Transverse colon (tissue), 4 donors: ENCODE results near the gene SEC31A. TPM values are rescaled to one million over a fixed set of nuclear protein-coding genes. Genes with fewer than 3 reads are reported as not detected.

ENCODE experiments used
- DNase-seq: peaks from one replicate; pipeline ENCODE4 v3.0.0-alpha.2; 2019
- H3K27ac ChIP-seq, 4 donors: fragments of 200-600 bp; sonication (generic); 2 replicates each; pipeline ENCODE4 v1.5.1; 2016 to 2018; ENCODE audit warnings: inconsistent platforms in 4 of 4
- H3K27me3 ChIP-seq: fragments of 200-600 bp; sonication (generic); 2 replicates; pipeline ENCODE4 v1.5.1; 2017; ENCODE audit warnings: inconsistent platforms
- H3K36me3 ChIP-seq, 4 donors: fragments of 200-600 bp; sonication (generic); 2 replicates each; pipeline ENCODE4 v1.5.1; 2017 to 2019; ENCODE audit warnings: inconsistent platforms in 4 of 4
- H3K4me1 ChIP-seq, 4 donors: fragments of 200-600 bp; sonication (generic); 2 replicates each; pipeline ENCODE4 v1.5.1; 2017 to 2020; ENCODE audit warnings: inconsistent platforms in 4 of 4
- H3K4me3 ChIP-seq, 4 donors: fragments of 200-600 bp; sonication (generic); 1 replicate in 1 of 4; 2 replicates in 3 of 4; pipeline versions ENCODE4 v1.5.1 to v1.6.1; 2017 to 2019; ENCODE audit warnings: inconsistent platforms in 4 of 4
- H3K9me3 ChIP-seq, 2 donors: fragments of 200-600 bp; sonication (generic); 2 replicates each; pipeline ENCODE4 v1.5.1; 2017 to 2019; ENCODE audit warnings: inconsistent platforms in 2 of 2
- EP300 ChIP-seq: sonication (generic); formaldehyde crosslinking; IDR thresholded peaks from one replicate; pipeline ENCODE4 v1.6.1; 2017; ENCODE audit warnings: antibody characterized with exemption, low read depth
- POLR2A ChIP-seq: fragments of 450-650 bp; IDR thresholded peaks from one replicate; pipeline ENCODE4 v1.6.1; 2016; ENCODE audit warnings: antibody characterized with exemption, mild to moderate bottlenecking, moderate library complexity
- POLR2AphosphoS5 ChIP-seq, 3 donors: sonication (generic); formaldehyde crosslinking; IDR thresholded peaks; one replicate each; pipeline ENCODE4 v1.6.1; 2016; ENCODE audit warnings: antibody characterized with exemption in 3 of 3
- WGBS, 2 donors: methylation state at CpG; one replicate each; pipeline ENCODE4 v1.1.5; 2018; ENCODE audit warnings: low coverage in 1 of 2; 5-methylcytosine and 5-hydroxymethylcytosine counted together
- in situ Hi-C, 4 donors: fragments of 200-750 bp; cut with MboI; loops; one replicate each; pipeline versions ENCODE4 v1.15.0 to v1.15.1; 2017; ENCODE audit warnings: low sequenced_read_pairs in 3 of 4, low pct_ligation_motif_present in 1 of 4, low pct_unique_long_range_greater_than_20kb in 1 of 4
- intact Hi-C: fragments of 100-400 bp; cut with DNase I; formaldehyde crosslinking; loops from one replicate; pipeline ENCODE4 v1.15.1; 2023; ENCODE audit warnings: low total_unique reads
- total RNA-seq, 4 donors: library from RNA; depleted of rRNA; stranded (reverse); fragments of >200 nt; gene quantifications; one replicate each; pipeline ENCODE4 v1.1.0, GENCODE V29; 2016
- TF ChIP-seq, protein P1 (sequence below), 5 experiments: fragments of 200-600 bp in 3 of 5; fragments of 450-650 bp in 2 of 5; sonication (generic) in 3 of 5; IDR thresholded peaks; 1 replicate in 2 of 5; 2 replicates in 3 of 5; pipeline ENCODE4 v1.5.1; 2016 to 2017; ENCODE audit warnings: antibody characterized with exemption in 5 of 5, inconsistent platforms in 3 of 5, mild to moderate bottlenecking in 2 of 5, moderate library complexity in 1 of 5

Gene SEC31A
- total RNA-seq, 4 donors from 2014 or later = 144 to 214 (median 163) TPM

DNA sequence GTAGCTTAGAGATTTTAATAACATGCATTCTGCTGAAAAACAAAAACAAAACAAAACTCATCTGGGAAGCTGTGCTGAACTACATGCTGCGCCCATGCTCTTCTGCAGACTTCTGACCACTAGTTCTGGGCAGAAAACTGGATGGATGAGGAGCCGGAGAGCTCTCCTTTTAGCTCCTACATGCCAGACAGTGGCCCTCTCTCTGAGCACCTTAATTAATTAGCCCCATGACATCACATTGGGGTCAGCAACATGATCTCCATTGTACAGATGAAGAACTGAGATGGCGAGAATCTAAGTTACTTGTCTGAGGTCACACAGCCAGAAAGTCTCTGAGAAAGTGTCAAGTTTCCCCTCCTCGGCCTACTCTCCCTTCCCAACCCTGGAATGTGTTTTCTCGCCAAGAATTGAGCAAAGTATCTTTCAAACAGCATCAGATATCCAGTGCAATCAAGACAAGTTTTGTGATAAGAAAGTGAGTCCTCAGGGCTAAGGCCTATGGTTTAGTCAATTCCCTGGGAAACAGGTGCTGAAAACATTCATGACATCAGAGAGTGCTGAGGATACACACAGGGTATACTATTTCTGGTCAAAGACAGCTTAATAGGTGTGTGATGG lies 113.9 kb downstream of the SEC31A start:
- Histone ChIP-seq H3K4me3 (no peak overlapping the region), H3K27me3 (no peaks in the 10 kb centered on the region), H3K4me1 (peaks cover 7 to 12% (median 8%) of the 10 kb centered on the region in 4 donors), H3K27ac (no peak overlapping the region), H3K36me3 (no peaks in the 10 kb centered on the region), H3K9me3 (no peaks in the 10 kb centered on the region)
- 65 to 79% methylated on average over 2 to 5 of the region's 5 CpGs for WGBS, 2 donors
- no peak for DNase-seq
- intact Hi-C loops (no loop called here), in situ Hi-C loops (no loop called here)
- TF ChIP-seq, protein P1, sequence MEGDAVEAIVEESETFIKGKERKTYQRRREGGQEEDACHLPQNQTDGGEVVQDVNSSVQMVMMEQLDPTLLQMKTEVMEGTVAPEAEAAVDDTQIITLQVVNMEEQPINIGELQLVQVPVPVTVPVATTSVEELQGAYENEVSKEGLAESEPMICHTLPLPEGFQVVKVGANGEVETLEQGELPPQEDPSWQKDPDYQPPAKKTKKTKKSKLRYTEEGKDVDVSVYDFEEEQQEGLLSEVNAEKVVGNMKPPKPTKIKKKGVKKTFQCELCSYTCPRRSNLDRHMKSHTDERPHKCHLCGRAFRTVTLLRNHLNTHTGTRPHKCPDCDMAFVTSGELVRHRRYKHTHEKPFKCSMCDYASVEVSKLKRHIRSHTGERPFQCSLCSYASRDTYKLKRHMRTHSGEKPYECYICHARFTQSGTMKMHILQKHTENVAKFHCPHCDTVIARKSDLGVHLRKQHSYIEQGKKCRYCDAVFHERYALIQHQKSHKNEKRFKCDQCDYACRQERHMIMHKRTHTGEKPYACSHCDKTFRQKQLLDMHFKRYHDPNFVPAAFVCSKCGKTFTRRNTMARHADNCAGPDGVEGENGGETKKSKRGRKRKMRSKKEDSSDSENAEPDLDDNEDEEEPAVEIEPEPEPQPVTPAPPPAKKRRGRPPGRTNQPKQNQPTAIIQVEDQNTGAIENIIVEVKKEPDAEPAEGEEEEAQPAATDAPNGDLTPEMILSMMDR (IDR thresholded peaks at IDR 0.05) = no peak
- no peak for TF ChIP-seq EP300
- no peak for TF ChIP-seq POLR2A
- no peak for TF ChIP-seq POLR2AphosphoS5 (IDR thresholded peaks at IDR 0.05)

DNA sequence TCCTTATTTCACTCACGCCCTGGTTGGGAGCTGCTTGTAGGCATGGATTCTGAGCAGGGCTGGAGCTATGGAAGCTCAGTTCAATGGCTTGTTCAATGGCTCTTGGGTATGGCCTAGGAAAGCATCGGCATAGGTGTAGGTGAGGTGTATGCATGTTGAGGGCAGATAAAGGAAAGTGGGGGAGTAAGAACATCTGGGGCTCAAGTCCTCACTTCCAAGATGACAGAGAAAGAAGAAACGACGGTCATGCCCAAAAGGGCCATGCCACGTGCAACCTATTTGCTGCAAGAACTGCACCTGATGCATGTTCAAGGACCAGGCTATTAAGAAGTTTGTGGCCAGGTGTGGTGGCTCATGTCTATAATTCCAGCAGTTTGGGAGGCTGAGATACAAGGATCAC lies 115.7 kb downstream of the SEC31A start:
- in situ Hi-C loops (no loop called here), intact Hi-C loops (no loop called here)
- WGBS, 2 donors = 86 to 93% methylated on average over 3 to 5 of the region's 5 CpGs
- DNase-seq = no peak
- H3K27ac ChIP-seq = no peak overlapping the region
- no peaks in the 10 kb centered on the region for H3K4me1 ChIP-seq
- no peak overlapping the region for H3K4me3 ChIP-seq
- TF ChIP-seq POLR2AphosphoS5 (IDR thresholded peaks at IDR 0.05) (no peak), EP300 (no peak), POLR2A (no peak)
- TF ChIP-seq, protein P1 (IDR thresholded peaks at IDR 0.05) = no peak
- H3K27me3 ChIP-seq = no peaks in the 10 kb centered on the region
- no peaks in the 10 kb centered on the region for H3K9me3 ChIP-seq
- H3K36me3 ChIP-seq = no peaks in the 10 kb centered on the region

DNA sequence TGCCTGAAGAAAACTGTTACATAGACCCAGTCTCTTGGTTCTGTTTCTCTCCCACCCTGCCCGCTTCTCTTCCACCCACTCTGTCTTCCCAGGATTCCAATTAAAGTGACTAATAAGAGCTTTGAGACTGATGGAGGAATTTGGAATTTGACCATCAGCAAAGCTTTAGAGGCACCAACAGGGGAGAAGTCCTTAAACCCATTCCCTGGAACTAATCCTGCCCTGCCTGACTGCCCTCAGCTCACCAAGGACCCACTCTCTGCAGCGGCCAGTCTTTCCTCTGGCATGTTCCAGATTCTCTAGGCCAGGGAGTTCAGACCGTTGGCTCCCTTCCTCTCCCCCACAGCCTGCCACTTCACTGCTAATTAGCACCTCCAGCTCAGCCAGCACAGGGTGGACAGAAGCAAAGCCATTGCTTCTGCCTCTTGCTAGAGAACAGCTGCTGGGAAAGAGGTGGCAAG lies 116.2 kb downstream of the SEC31A start:
- TF ChIP-seq, protein P1 (IDR thresholded peaks at IDR 0.05) = no peak
- TF ChIP-seq EP300 (no peak), POLR2A (no peak), POLR2AphosphoS5 (IDR thresholded peaks at IDR 0.05) (no peak)
- in situ Hi-C loops = no loop called here
- intact Hi-C loops = no loop called here
- no peaks in the 10 kb centered on the region for H3K36me3 ChIP-seq
- H3K27ac ChIP-seq = no peak overlapping the region
- no peak for DNase-seq
- H3K4me1 ChIP-seq = no peaks in the 10 kb centered on the region
- H3K4me3 ChIP-seq = no peak overlapping the region
- no peaks in the 10 kb centered on the region for H3K27me3 ChIP-seq
- 74 to 94% methylated on average over 3 of the region's 3 CpGs for WGBS, 2 donors
- no peaks in the 10 kb centered on the region for H3K9me3 ChIP-seq

DNA sequence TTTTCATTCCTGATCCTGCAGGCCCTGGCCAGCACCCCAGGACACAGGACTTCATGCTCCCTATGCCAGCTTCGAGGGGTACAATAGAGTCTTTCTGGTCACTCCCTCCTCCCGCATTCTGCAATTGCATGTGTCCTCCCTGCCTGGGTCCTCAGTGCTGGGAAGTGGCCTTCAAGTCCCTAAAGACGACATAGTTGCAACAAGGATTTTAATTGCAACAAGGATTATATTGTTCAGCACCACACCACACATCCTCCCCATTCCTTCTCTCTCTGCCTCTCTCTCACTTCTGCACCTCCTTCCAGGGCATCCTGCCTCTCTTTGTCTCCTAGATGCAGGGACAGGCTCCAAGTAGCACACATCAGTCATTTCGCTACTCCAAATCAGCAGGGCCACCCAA lies 117.9 kb downstream of the SEC31A start:
- H3K4me1 ChIP-seq = no peaks in the 10 kb centered on the region
- no peaks in the 10 kb centered on the region for H3K9me3 ChIP-seq
- intact Hi-C loops = no loop called here
- H3K27me3 ChIP-seq = no peaks in the 10 kb centered on the region
- 68% methylated on average over 4 of the region's 4 CpGs; no CpG with 5 or more reads in 1 of the 2 donors for WGBS, 2 donors
- in situ Hi-C loops = no loop called here
- no peaks in the 10 kb centered on the region for H3K36me3 ChIP-seq
- DNase-seq = no peak
- H3K27ac ChIP-seq = no peak overlapping the region
- TF ChIP-seq POLR2AphosphoS5 (IDR thresholded peaks at IDR 0.05) (no peak), POLR2A (no peak), EP300 (no peak)
- TF ChIP-seq, protein P1 (IDR thresholded peaks at IDR 0.05) = no peak
- H3K4me3 ChIP-seq = no peak overlapping the region
